HG03159 (cell line): ENCODE results near the gene ZNF808.
A peak's percentile ranks its signal among the peaks of the same experiment; 100 is the strongest.
"Not testable (repeated sequence)": the region's sequence is repeated elsewhere in the genome, so short reads cannot be mapped to it uniquely, and the experiment has no call there.

Experiments
- ATAC-seq: cut with Tn5 transposase; IDR thresholded peaks from one replicate; pipeline ENCODE4 v1.9.1; 2021; ENCODE audit warnings: mild to moderate bottlenecking, moderate library complexity; ENCODE audit not compliant: unreplicated experiment

ZNF808 gene

GRCh38 chr19:52535771-52536447, 8.4 kb downstream of the ZNF808 start:
- peak; percentile 90 for ATAC-seq

- peak; percentile 25 for ATAC-seq
Observed at GRCh38 chr19:52536448-52536800, 9.0 kb downstream of the ZNF808 start.

- ATAC-seq: not testable (repeated sequence)
Observed at GRCh38 chr19:52538815-52539214, 11.3 kb downstream of the ZNF808 start.

GRCh38 chr19:52541176-52541575, 13.7 kb downstream of the ZNF808 start:
- not testable (repeated sequence) for ATAC-seq

GRCh38 chr19:52541608-52542007, 14.1 kb downstream of the ZNF808 start:
- no peak for ATAC-seq

GRCh38 chr19:52542541-52542940, 15.1 kb downstream of the ZNF808 start:
- not testable (repeated sequence) for ATAC-seq

- ATAC-seq: no peak
Observed at GRCh38 chr19:52542984-52543664, 15.7 kb downstream of the ZNF808 start.

GRCh38 chr19:52554216-52554971, 26.9 kb downstream of the ZNF808 start:
- ATAC-seq: no peak

- ATAC-seq: no peak
Observed at GRCh38 chr19:52557231-52557995, 29.9 kb downstream of the ZNF808 start.

- ATAC-seq: not testable (repeated sequence)
Observed at GRCh38 chr19:52558732-52559445, 31.4 kb downstream of the ZNF808 start.

GRCh38 chr19:52561611-52562010, 34.1 kb downstream of the ZNF808 start:
- not testable (repeated sequence) for ATAC-seq

- no peak for ATAC-seq
Observed at GRCh38 chr19:52566121-52566520, 38.7 kb downstream of the ZNF808 start.

GRCh38 chr19:52566588-52566987, 39.1 kb downstream of the ZNF808 start:
- ATAC-seq: no peak

- no peak for ATAC-seq
Observed at GRCh38 chr19:52567921-52568320, 40.5 kb downstream of the ZNF808 start.

GRCh38 chr19:52569638-52569999, 42.2 kb downstream of the ZNF808 start:
- ATAC-seq: not testable (repeated sequence)

- peak; percentile 96 for ATAC-seq
Observed at GRCh38 chr19:52570000-52570861, 42.8 kb downstream of the ZNF808 start, which contains the start of gene ZNF701. Gene ZNF701 (plus strand): TSS chr19:52570287. CDS start chr19:52574148, 3,861 bp downstream.

GRCh38 chr19:52584736-52585440, 57.4 kb downstream of the ZNF808 start:
- no peak for ATAC-seq

GRCh38 chr19:52585604-52586003, 58.1 kb downstream of the ZNF808 start:
- no peak for ATAC-seq

GRCh38 chr19:52590728-52591127, 63.3 kb downstream of the ZNF808 start:
- no peak for ATAC-seq
